MG63 (cell line): ENCODE measurements around the gene EYA2. TPM values are rescaled to one million over a fixed set of nuclear protein-coding genes. Genes with fewer than 3 reads are reported as not detected.

ENCODE experiments used
- DNase-seq: peaks from one replicate; pipeline ENCODE4 v3.0.0-alpha.2; 2020
- H3K27me3 ChIP-seq: fragments of 250-450 bp; sonication (Bioruptor Pico); 2 replicates; pipeline ENCODE4 v1.5.1; 2020; ENCODE audit warnings: mild to moderate bottlenecking, moderate library complexity
- H3K36me3 ChIP-seq: fragments of 250-450 bp; sonication (Bioruptor Pico); 2 replicates; pipeline ENCODE4 v1.5.1; 2020; ENCODE audit warnings: mild to moderate bottlenecking, moderate library complexity
- H3K4me3 ChIP-seq: fragments of 250-450 bp; sonication (Bioruptor Pico); 2 replicates; pipeline ENCODE4 v1.5.1; 2020; ENCODE audit warnings: mild to moderate bottlenecking, moderate library complexity
- H3K9me3 ChIP-seq: fragments of 250-450 bp; sonication (Bioruptor Pico); 2 replicates; pipeline ENCODE4 v1.5.1; 2020; ENCODE audit warnings: mild to moderate bottlenecking, moderate library complexity
- total RNA-seq: library from RNA; depleted of rRNA; stranded (reverse); fragments of >200 nt; shearing (Covaris generic); gene quantifications from 2 replicates; pipeline ENCODE4 v1.2.3, GENCODE V29; 2014; ENCODE audit warnings: low replicate concordance

EYA2 gene
- total RNA-seq, 1 experiment from 2014 or later = 37.0 TPM

- Histone ChIP-seq H3K4me3 (no peak overlapping the region), H3K27me3 (no peaks in the 10 kb centered on the region), H3K36me3 (peaks cover 55% of the 10 kb centered on the region), H3K9me3 (peaks cover 15% of the 10 kb centered on the region)
- DNase-seq = no peak
Observed at GRCh38 chr20:47099093-47099492, 204.4 kb downstream of the EYA2 start.

- Histone ChIP-seq H3K27me3 (no peaks in the 10 kb centered on the region), H3K36me3 (peaks cover 51% of the 10 kb centered on the region), H3K9me3 (peaks cover 13% of the 10 kb centered on the region), H3K4me3 (no peak overlapping the region)
- no peak for DNase-seq
Observed at GRCh38 chr20:47099825-47100441, 205.3 kb downstream of the EYA2 start.

- Histone ChIP-seq H3K4me3 (no peak overlapping the region), H3K27me3 (no peaks in the 10 kb centered on the region), H3K9me3 (peaks cover 2% of the 10 kb centered on the region; the same call in 1 of the 2 replicates), H3K36me3 (peaks cover 37% of the 10 kb centered on the region)
- no peak for DNase-seq
Observed at GRCh38 chr20:47102629-47103028, 208.0 kb downstream of the EYA2 start.

- no peak overlapping the region for H3K4me3 ChIP-seq
- DNase-seq = no peak
- H3K36me3 ChIP-seq = peaks cover 55% of the 10 kb centered on the region
- H3K9me3 ChIP-seq = peaks cover 25% of the 10 kb centered on the region
- H3K27me3 ChIP-seq = no peaks in the 10 kb centered on the region
Observed at GRCh38 chr20:47106786-47107185, 212.1 kb downstream of the EYA2 start.

- Histone ChIP-seq H3K27me3 (no peaks in the 10 kb centered on the region), H3K4me3 (no peak overlapping the region), H3K9me3 (peaks cover 25% of the 10 kb centered on the region), H3K36me3 (peaks cover 39% of the 10 kb centered on the region)
- no peak for DNase-seq
Observed at GRCh38 chr20:47108994-47109393, 214.4 kb downstream of the EYA2 start.

GRCh38 chr20:47110819-47111218, 216.2 kb downstream of the EYA2 start:
- DNase-seq = no peak

GRCh38 chr20:47111576-47111975, 216.9 kb downstream of the EYA2 start:
- Histone ChIP-seq H3K27me3 (no peaks in the 10 kb centered on the region), H3K36me3 (peaks cover 28% of the 10 kb centered on the region), H3K9me3 (peaks cover 25% of the 10 kb centered on the region), H3K4me3 (no peak overlapping the region)
- DNase-seq = no peak

More at GRCh38 chr20:47110819-47111218, 216.2 kb downstream of the EYA2 start:
- Histone ChIP-seq H3K36me3 (peaks cover 34% of the 10 kb centered on the region), H3K27me3 (no peaks in the 10 kb centered on the region), H3K4me3 (no peak overlapping the region), H3K9me3 (peaks cover 25% of the 10 kb centered on the region)

GRCh38 chr20:47113362-47114109, 218.9 kb downstream of the EYA2 start:
- Histone ChIP-seq H3K9me3 (peaks cover 16% of the 10 kb centered on the region), H3K27me3 (no peaks in the 10 kb centered on the region), H3K36me3 (peaks cover 25% of the 10 kb centered on the region), H3K4me3 (no peak overlapping the region)
- DNase-seq = no peak

- Histone ChIP-seq H3K27me3 (no peaks in the 10 kb centered on the region), H3K9me3 (peaks cover 7% of the 10 kb centered on the region), H3K36me3 (peaks cover 6% of the 10 kb centered on the region), H3K4me3 (no peak overlapping the region)
- DNase-seq = no peak
Observed at GRCh38 chr20:47115694-47116093, 221.1 kb downstream of the EYA2 start.

GRCh38 chr20:47117371-47117770, 222.7 kb downstream of the EYA2 start:
- H3K36me3 ChIP-seq = no peaks in the 10 kb centered on the region; the same call in 1 of the 2 replicates
- no peak for DNase-seq
- no peak overlapping the region for H3K4me3 ChIP-seq
- no peaks in the 10 kb centered on the region for H3K9me3 ChIP-seq
- no peaks in the 10 kb centered on the region for H3K27me3 ChIP-seq

- no peak for DNase-seq
- Histone ChIP-seq H3K4me3 (no peak overlapping the region), H3K36me3 (no peaks in the 10 kb centered on the region; the same call in 1 of the 2 replicates), H3K27me3 (no peaks in the 10 kb centered on the region), H3K9me3 (no peaks in the 10 kb centered on the region)
Observed at GRCh38 chr20:47117773-47118172, 223.1 kb downstream of the EYA2 start.

- no peak for DNase-seq
Observed at GRCh38 chr20:47118206-47118605, 223.6 kb downstream of the EYA2 start.

GRCh38 chr20:47118641-47119040, 224.0 kb downstream of the EYA2 start:
- no peaks in the 10 kb centered on the region for H3K27me3 ChIP-seq
- H3K9me3 ChIP-seq = no peaks in the 10 kb centered on the region
- DNase-seq = no peak
- H3K36me3 ChIP-seq = no peaks in the 10 kb centered on the region; the same call in 1 of the 2 replicates
- no peak overlapping the region for H3K4me3 ChIP-seq

More at GRCh38 chr20:47118206-47118605, 223.6 kb downstream of the EYA2 start:
- Histone ChIP-seq H3K27me3 (no peaks in the 10 kb centered on the region), H3K9me3 (no peaks in the 10 kb centered on the region), H3K36me3 (no peaks in the 10 kb centered on the region; the same call in 1 of the 2 replicates), H3K4me3 (no peak overlapping the region)

GRCh38 chr20:47120346-47120936, 225.8 kb downstream of the EYA2 start:
- H3K27me3 ChIP-seq = no peaks in the 10 kb centered on the region
- no peak overlapping the region for H3K4me3 ChIP-seq
- H3K36me3 ChIP-seq = no peaks in the 10 kb centered on the region; the same call in 1 of the 2 replicates
- H3K9me3 ChIP-seq = no peaks in the 10 kb centered on the region
- no peak for DNase-seq

- no peak overlapping the region for H3K4me3 ChIP-seq
Observed at GRCh38 chr20:47122560-47122959, 227.9 kb downstream of the EYA2 start.

GRCh38 chr20:47124181-47124717, 229.6 kb downstream of the EYA2 start:
- H3K27me3 ChIP-seq = no peaks in the 10 kb centered on the region
- H3K9me3 ChIP-seq = no peaks in the 10 kb centered on the region
- no peaks in the 10 kb centered on the region; the same call in 1 of the 2 replicates for H3K36me3 ChIP-seq
- DNase-seq = peak; percentile 30
- H3K4me3 ChIP-seq = no peak overlapping the region

More at GRCh38 chr20:47122560-47122959, 227.9 kb downstream of the EYA2 start:
- Histone ChIP-seq H3K36me3 (no peaks in the 10 kb centered on the region; the same call in 1 of the 2 replicates), H3K27me3 (no peaks in the 10 kb centered on the region), H3K9me3 (no peaks in the 10 kb centered on the region)
- no peak for DNase-seq

GRCh38 chr20:47125508-47125757, 230.8 kb downstream of the EYA2 start:
- Histone ChIP-seq H3K27me3 (no peaks in the 10 kb centered on the region), H3K36me3 (no peaks in the 10 kb centered on the region; the same call in 1 of the 2 replicates), H3K4me3 (no peak overlapping the region), H3K9me3 (no peaks in the 10 kb centered on the region)
- no peak for DNase-seq
